ENCODE data around the gene NOLC1.

NOLC1 gene

GRCh38 chr10:102200751-102201640 is 48.8 kb downstream of the NOLC1 start:
- DNase-seq (ENCODE audit: low read depth, low spot score), result no peak

GRCh38 chr10:102202386-102202785 is 50.2 kb downstream of the NOLC1 start:
- no peak for DNase-seq (ENCODE audit: low read depth, low spot score)

- DNase-seq (ENCODE audit: low read depth, low spot score), result no peak
These were observed 56.3 kb downstream of the NOLC1 start for GRCh38 chr10:102208311-102209035.

DNA sequence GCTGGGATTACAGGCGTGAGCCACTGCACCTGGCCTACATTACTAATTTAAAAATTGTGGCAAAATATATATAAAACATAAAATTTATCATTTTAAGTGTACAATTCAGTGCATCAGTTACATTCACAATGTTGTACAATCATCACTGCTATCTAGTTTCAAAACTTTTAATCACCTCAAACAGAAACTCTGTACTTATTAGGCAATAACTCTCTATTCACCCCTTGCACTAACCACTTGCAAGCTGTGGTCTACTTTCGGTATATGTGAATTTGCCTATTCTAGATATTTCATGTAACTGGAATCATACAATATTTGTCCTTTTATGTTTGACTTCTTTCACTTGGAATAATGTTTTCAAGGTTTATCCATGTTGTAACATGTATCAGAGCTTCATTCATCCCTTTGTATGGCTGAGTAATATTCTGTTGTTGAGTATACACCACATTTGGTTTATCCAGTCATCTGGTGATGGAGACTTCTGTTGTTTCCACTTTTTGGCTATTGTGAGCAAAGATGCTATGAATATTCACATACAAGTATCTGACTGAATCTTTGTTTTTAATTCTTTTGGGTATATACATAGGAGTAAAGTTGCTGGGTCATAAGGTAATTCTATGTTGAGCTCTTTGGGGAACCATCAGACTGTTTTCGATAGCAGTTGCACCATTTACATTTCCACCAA is 59.6 kb downstream of the NOLC1 start:
- DNase-seq (ENCODE audit: low read depth, low spot score), result no peak

Measured in activated CD4-positive, CD25-positive, alpha-beta regulatory T cell treated with anti-CD3 and anti-CD28 coated beads, Interleukin-2, amount 50 U/mL, for 16 hours (primary cell).